ENCODE measurements around the gene CCN5.
A peak's percentile ranks its signal among the peaks of the same experiment; 100 is the strongest.

CCN5 gene

DNA sequence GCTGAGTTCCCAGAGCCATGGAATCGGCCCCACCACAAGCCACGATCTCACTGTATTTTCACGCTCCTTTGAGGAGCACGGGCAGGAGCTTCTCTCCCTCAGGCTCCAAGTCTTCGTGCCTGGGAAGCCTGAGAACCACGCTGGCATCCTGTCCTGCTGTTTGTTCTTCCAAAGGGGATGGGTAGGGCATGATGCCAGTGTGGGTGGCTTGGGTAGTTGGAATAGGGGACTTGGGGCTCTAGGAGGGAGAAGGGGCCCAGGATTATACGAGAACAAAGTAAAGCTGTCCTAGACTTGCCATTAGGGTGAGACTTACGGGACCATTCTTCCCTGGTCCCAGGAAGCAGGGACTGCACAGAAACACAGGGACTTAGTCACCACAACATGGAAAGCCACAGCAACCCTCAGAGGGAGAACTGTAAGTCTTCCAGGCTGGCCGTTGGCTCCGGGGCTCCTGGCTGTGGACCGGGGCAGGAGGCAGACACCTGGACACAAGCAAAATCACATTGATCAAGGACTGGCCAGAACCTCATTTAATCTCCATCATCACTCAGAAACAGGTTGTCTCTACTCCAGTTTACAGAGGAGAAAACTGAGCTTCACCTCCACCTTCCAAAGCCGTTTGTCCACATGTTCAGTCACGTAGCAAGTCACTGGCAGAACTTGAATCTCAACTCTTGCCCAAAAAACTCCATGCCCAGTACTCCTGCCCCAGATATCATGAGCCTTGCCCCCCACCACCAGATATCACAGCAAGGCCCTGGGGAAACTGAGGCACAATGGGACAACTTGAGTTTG is 1.3 kb downstream of the CCN5 start:
- DNase-seq: no peak

DNA sequence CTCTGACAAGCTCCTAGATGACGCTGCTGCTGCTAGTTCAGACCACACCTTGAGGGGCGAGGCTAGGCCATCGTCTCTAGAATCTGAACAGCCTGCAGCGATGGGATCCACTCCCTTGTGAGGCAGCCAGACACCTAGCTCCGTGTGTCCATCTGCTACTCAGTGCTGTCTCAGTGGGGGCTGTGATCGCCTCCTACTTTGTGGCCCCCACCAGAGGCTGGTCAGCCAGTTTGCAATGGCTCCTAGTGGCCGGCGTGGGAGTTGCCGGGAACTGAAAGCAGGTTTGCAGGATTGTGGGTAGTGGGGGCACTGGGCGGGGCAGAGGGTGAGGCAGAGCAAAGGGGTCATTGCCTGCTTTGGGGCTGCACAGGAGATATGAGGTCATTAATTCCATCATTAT is 2.8 kb downstream of the CCN5 start:
- DNase-seq: peak; percentile 22

DNA sequence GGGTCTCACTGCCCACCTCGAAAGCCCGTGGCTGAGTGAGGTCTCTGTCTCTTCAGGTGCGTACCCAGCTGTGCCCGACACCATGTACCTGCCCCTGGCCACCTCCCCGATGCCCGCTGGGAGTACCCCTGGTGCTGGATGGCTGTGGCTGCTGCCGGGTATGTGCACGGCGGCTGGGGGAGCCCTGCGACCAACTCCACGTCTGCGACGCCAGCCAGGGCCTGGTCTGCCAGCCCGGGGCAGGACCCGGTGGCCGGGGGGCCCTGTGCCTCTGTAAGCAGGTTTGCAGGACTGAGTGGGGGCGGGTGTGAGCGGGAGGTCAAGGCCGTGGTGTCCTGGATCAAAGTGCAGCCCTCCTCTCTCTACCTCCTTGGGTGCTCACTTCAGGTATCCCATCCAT is 4.7 kb downstream of the CCN5 start:
- DNase-seq: no peak

DNA sequence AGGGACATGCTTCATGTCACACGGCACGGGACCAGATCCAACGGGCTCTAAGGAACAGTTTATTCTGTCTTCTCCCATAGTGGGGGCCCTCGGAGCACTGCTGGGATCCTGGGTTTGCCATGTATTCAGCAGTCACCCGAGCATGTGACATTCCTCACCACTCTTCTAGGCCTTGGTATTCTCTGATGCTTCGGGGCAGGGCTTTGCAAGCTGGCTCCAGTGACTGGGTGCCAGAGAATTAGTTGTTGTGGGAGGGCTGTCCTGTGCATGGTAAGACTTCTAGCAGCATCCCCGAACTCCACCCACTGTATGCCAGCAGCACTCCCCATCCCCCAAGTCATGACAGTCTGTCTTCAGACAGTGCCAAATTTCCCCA is 5.4 kb downstream of the CCN5 start:
- peak; percentile 50 for DNase-seq

DNA sequence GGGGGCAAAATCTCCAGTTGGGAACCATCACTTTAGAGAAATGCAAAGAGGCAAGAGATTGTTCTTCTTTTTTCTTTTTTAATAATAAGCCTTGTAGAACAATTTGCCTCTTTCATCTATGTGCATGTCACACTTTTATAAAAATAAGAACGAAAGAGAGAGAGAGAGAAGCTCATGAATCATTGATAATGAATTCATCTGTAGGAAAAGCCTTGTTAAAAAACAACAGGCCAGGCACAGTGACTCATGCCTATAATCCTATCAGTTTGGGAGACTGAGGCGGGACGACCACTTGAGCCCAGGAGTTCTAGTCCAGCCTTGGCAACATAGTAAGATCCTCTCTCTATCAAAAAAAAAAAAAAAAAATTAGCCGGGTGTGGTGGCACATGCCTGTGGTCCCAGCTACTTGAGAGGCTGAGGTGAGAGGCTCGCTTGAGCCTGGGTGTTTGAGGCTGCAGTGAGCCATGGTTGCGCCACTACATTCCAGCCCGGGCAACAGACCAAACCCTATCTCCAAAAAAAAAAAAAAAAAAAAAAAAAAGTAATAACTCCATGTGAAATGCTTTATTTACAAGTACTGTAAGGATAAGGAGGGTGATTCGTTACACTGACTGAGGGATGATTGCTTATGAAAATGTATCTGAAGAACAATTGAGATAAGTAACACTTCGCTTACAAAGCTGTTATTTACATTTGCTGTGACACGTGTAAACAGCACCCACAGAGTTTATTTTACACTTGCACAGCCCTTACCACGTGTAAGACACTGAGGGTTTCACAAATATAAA is 6.0 kb downstream of the CCN5 start:
- no peak for DNase-seq

DNA sequence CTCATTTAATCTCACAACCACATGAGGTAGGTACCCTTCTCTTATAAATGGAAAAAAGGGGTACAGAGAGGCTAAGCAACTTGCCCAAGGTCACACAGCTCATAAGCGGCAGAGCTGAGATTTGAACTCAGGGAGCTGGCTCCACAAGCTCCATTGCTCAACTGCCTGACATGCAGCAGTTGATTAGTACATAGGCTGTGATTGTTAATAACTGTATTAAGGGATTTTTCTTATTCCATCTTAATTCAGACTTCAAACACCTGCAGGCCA is 6.6 kb downstream of the CCN5 start:
- DNase-seq: no peak

DNA sequence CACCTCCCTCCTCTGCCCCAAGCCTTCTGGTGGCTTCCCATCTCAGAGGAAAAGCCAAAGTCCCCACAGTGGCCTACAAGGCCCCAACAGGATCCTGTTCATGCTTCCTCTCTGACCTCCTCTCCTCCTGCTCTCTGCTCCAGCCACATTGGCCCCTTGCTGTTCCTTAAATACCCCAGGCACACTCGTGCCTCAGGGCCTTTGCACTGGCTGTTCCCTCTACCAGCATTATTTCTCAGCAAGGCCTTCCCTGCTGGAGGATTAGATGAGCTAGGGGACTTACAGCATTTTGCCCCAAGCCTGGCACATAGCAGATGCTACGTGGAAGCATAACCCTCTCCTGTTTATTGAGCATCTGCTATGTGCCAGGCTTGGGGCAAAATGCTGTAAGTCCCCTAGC is 7.8 kb downstream of the CCN5 start:
- no peak for DNase-seq

DNA sequence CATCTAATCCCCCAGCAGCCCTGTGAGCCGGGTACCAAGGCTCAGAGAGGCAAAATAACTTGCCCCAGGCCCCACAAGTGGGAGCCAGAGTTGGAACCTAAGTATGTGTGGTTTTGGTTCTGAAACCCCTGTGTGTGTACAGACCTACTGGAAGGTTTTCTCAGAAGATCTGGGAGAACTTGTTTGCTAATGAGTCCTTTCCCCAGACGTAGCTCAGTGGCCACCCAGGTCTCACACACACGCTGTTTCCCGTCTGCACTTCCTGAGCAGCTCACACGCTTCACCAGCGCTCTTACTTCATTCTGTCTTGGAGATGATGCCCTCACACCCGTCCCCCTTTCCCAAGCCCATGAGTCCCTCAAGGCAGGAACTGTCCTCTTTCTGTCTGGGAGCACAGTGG is 8.2 kb downstream of the CCN5 start:
- DNase-seq: no peak

DNA sequence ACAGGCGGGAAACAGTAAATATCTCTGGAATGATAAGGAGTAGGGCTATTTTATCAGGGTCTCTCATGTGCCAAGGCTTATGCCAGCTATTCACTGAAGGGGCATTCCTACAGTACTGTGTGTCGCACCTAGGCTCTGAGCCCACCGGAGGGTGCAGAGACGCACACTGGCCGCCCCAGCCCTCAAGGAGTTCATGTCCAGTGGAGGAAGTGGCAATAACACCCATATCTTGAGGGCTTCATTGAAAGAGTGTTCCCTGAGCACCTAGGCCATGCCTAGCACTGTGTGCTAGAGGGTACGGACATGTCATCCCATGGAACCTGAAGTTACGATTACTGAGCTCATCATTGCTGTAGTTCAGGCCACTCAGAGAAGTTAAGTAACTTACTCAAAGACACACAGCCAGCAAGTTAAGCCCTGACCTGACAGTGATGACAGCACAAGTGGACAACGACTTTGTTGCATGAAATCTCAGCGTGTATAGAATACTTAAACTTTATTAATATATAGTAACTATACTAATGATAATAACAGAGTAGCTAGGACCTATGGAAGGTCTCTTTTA is 8.7 kb downstream of the CCN5 start:
- DNase-seq: no peak

DNA sequence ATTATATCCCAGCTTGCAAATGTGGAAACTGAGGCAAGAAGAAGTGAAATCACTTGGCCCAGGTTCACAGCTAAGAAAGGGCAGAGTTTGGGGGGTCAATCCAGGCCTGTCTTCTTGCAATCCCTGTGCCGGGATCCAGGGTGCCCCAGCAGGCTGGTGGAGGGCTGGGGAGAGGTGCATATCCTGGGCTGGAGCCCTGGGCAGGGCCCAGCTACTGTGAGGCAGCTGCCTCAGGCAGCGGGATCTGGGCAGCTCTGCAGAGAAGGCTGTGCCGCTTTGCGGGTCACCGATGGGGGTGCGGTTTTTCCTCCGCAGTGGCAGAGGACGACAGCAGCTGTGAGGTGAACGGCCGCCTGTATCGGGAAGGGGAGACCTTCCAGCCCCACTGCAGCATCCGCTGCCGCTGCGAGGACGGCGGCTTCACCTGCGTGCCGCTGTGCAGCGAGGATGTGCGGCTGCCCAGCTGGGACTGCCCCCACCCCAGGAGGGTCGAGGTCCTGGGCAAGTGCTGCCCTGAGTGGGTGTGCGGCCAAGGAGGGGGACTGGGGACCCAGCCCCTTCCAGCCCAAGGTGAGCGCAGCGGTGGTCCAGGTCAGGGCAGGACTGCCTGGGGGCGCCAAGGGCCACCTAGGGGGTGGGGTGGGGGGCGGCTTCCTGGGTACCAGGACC is 9.4 kb downstream of the CCN5 start:
- no peak for DNase-seq

DNA sequence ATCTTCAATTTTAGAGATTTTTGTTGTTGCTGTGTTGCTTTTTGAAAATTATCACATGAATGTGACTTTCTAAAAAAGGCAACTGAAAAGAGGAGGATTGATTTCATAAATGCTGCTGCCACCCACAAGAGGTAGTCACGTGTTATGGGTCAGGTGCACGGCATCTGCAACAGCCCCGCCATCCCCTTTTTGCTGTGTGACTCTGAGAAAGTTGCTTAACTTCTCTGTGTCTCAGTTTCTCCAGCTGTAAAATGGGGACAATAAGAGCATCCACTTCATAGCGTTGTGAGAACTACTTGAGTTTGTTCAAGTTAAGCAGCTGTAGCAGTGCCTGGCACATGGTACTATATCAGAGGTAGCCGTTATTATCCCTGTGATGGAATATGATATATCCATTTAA is 10.7 kb downstream of the CCN5 start:
- DNase-seq: no peak

DNA sequence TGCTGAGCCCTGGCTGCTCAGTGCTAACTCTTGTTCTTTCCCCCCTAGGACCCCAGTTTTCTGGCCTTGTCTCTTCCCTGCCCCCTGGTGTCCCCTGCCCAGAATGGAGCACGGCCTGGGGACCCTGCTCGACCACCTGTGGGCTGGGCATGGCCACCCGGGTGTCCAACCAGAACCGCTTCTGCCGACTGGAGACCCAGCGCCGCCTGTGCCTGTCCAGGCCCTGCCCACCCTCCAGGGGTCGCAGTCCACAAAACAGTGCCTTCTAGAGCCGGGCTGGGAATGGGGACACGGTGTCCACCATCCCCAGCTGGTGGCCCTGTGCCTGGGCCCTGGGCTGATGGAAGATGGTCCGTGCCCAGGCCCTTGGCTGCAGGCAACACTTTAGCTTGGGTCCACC is 11.9 kb downstream of the CCN5 start:
- DNase-seq: no peak

DNA sequence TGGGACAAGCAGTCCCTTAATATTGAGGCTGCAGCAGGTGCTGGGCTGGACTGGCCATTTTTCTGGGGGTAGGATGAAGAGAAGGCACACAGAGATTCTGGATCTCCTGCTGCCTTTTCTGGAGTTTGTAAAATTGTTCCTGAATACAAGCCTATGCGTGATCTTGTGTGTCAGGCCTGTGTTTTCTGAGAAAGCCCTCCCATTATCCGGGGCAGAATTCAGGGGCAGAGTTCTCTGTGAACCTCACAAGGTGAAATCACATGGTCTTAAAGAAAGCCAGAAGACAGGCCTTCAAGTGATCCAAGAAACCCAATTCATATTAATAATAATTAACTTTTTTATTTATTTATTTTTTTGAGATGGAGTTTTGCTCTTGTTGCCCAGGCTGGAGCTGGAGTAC is 12.5 kb downstream of the CCN5 start:
- no peak for DNase-seq

DNA sequence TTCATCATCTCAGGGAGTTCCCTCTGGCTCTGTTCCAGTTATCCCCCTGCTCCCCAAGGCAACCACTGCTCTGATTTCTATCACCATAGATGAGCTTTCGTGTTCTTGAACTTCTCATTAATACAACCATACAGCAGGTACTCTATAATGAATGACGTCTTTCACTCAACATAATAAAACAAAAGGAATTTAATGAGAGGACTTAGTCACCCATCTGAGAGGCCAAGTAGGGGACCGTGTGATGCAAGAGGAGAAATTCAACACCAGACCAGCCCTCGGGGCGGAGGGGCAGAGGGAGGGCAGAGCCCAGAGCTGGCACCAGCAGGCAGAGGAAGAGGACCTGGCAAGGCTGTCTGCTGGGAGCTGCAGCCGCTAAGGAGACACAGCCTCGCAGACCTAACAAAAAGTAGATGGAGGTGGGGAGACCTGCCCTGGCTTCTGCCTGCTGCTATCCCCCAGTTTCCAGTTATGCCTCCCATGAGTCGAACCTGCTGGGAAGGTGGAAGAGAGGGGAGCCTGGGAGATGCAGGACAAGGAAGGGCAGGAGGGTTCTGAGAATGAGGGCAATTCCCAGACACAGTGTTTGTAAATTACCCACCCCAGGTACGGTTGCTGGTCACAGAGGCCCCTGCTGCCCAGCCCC is 13.8 kb downstream of the CCN5 start:
- peak; percentile 91 for DNase-seq

DNA sequence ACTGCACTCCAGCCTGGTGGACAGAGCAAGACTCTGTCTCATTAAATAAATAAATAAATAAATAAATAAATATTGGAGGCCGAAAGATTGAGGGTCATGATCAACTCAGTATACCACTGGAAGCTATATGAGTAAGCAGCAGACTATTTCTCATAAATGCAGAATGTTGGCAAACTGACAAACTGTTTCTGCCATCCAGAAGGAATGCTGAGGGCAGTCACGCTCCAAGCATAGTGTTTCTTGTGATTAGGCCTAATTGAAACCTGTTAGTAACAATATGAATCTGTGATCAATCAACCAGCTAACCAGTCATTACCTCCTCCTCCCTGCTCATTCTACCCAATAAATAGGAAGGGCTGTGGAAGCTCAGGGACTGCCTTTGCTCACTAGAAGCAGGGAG is 15.3 kb downstream of the CCN5 start:
- DNase-seq: peak; percentile 8

DNA sequence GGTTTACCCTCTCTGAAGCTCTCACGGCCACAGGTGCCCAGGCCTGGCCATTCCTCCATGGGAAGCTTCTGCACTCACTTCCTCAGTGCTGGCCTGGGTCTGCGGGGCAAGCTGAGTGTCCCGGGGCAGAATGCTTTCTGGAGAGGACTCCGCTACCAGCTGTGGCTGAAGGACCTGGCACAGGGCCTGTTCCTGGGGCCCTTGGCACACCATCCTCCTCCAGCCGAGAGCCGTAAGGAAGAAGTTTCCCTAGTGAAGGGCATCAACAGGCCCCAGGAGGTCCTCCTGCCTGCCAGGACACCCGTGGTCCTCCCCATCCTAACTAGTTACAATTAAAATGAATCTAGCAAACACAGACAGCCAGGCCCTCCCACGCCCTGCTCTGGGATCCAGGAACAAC is 16.5 kb downstream of the CCN5 start:
- peak; percentile 4 for DNase-seq

DNA sequence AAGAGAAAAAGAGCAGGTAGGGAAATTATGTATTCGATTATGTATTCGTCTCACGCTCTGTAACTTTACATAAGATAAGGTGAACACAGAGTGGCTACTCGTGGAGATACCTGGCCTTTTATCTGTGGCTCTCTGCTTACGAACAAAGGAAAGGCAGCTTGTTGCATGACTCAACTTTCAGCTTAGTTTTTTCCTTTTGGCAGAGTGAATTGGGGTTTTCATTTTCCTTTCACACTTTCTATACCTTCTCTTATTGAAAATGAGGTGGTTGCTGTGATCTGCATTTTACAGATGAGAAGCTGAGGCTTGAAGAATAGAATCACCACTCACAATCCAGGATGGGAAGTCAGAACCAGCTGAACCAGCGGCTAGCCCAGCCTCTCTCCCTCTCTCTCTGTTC is 17.2 kb downstream of the CCN5 start:
- no peak for DNase-seq

DNA sequence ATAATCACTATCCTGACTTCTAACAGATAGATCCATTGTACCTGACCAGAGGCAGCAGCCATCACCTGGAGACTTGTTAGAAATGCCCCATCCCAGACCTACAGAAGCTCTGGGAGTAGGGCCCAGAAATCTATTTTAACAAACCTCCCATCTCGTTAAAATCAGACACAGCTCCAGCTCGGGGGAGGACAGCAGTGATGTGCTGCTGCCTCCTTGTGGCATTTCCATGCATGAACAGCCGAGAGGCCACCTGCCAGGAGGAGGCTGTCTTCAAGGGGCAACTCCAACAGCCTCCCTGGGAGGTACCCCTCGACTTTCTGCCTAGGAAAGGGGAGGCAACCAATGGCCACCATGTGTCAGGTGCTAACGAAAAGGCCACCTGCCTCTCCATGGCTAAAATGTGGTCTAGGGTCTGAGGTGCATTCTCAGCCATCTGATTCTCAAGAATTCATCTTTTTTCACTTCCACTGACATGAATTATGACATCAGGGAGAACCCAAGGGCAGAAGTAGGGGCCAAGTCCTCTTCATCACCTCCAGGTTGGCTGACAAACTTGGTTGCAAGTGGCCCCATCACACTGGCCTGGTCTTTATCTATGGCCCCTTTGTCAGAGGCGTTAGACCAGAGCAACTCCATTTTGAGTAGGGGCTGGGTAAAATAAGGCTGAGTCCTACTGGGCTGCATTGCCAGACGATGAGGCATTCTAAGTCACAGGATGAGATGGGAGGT is 18.3 kb downstream of the CCN5 start:
- DNase-seq: peak; percentile 55

DNA sequence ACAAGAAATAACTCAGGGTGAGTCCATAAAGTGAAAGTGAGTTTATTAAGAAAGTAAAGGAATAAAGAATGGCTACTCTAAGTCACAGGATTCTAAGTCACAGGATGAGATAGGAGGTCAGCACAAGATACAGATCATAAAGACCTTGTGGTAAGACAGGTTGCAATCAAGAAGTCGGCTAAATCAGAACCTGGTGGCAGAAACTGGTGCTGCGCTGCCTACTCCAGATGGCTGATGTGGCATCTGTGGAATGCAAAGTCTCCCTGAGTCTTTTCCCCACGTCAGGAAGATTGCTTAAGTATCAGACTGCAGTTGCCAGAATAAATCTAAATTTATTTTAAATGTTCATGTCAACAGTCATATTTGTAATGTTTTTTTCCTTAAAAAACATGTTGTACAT is 19.8 kb downstream of the CCN5 start:
- DNase-seq: no peak

DNA sequence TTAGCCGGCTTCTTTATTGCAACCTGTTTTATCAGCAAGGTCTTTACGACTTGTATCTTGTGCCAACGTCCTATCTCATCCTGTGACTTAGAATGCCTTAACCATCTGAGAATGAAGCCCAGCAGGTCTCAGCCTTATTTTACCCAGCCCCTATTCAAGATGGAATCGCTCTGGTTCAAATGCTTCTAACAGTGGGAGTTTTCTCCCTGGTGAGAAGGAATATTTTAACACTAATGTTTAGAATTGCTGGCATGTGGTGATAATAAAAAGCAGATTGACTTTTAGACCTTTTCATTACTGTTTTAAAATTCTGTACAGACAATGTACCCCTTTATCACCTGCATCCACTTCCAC is 20.6 kb downstream of the CCN5 start:
- no peak for DNase-seq

DNA sequence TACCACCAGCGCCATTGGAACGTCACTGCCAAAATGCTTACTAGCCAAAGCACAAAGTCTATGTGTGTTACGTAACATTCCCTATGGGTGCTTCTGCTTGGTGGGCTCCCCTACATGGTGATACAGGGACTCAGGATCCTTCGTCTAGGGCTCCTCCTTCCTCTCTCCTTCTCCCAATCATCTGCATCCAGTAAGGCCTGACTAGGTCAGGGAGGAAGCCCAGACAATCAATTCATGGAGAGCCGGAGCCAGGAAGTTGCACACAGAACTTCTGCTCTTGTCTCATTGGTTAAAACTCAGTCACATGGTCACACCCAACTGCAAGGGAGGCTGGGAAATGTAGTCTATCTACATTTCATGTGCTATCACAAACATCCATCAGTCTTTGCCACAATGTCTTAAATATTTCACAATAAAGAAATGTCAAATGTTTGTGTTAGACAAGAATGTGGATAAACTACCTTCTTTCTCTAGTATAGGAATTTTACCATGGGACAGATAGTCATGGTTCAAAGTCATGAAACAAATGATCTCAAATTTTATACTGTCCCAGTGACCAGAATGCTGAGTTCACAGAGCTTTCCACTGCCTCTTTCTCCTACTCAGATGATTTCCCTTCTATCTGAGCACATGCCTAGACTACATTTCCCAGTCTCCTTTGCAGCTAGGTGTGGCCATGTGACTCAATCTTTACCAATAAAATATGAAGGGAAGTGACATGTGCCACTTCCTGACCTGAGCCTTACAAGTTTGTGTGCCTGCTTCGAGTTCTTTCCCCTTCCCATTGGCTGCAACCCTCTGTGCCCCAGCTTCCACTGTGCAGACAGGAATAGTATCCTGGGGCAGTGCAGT is 21.2 kb downstream of the CCN5 start:
- peak; percentile 60 for DNase-seq

DNA sequence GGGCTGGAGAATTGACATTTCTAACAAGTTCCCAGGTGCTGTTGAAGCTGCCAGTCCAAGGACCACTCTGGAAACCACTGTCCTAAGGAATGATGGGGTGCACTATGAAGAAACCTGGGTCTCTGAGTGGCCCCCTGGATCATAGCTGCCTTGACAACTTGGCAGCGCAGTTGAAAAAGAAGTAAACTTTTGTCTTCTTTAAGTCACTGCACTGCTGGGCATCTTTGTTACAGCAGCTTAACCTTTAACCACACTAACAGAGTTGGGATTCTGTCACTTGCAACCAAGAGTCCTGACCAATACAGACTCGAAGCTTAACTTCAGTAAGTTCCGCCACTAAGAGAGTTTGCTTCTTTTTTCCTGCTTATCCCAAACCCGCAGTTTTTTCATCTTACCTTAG is 21.9 kb downstream of the CCN5 start:
- no peak for DNase-seq

Data from NCI-H69 (cell line).